Transverse colon (tissue), 4 donors: ENCODE measurements around the gene KRTAP10-10. TPM values are rescaled to one million over a fixed set of nuclear protein-coding genes. Genes with fewer than 3 reads are reported as not detected.

Experiments
- DNase-seq: peaks from one replicate; pipeline ENCODE4 v3.0.0-alpha.2; 2019
- H3K27ac ChIP-seq, 4 donors: fragments of 200-600 bp; sonication (generic); 2 replicates each; pipeline ENCODE4 v1.5.1; 2016 to 2018; ENCODE audit warnings: inconsistent platforms in 4 of 4
- H3K27me3 ChIP-seq: fragments of 200-600 bp; sonication (generic); 2 replicates; pipeline ENCODE4 v1.5.1; 2017; ENCODE audit warnings: inconsistent platforms
- H3K36me3 ChIP-seq, 4 donors: fragments of 200-600 bp; sonication (generic); 2 replicates each; pipeline ENCODE4 v1.5.1; 2017 to 2019; ENCODE audit warnings: inconsistent platforms in 4 of 4
- H3K4me1 ChIP-seq, 4 donors: fragments of 200-600 bp; sonication (generic); 2 replicates each; pipeline ENCODE4 v1.5.1; 2017 to 2020; ENCODE audit warnings: inconsistent platforms in 4 of 4
- H3K4me3 ChIP-seq, 4 donors: fragments of 200-600 bp; sonication (generic); 1 replicate in 1 of 4; 2 replicates in 3 of 4; pipeline versions ENCODE4 v1.5.1 to v1.6.1; 2017 to 2019; ENCODE audit warnings: inconsistent platforms in 4 of 4
- H3K9me3 ChIP-seq, 2 donors: fragments of 200-600 bp; sonication (generic); 2 replicates each; pipeline ENCODE4 v1.5.1; 2017 to 2019; ENCODE audit warnings: inconsistent platforms in 2 of 2
- CTCF ChIP-seq, 5 experiments: fragments of 200-600 bp in 3 of 5; fragments of 450-650 bp in 2 of 5; sonication (generic) in 3 of 5; IDR thresholded peaks; 1 replicate in 2 of 5; 2 replicates in 3 of 5; pipeline ENCODE4 v1.5.1; 2016 to 2017; ENCODE audit warnings: antibody characterized with exemption in 5 of 5, inconsistent platforms in 3 of 5, mild to moderate bottlenecking in 2 of 5, moderate library complexity in 1 of 5
- EP300 ChIP-seq: sonication (generic); formaldehyde crosslinking; IDR thresholded peaks from one replicate; pipeline ENCODE4 v1.6.1; 2017; ENCODE audit warnings: antibody characterized with exemption, low read depth
- POLR2A ChIP-seq: fragments of 450-650 bp; IDR thresholded peaks from one replicate; pipeline ENCODE4 v1.6.1; 2016; ENCODE audit warnings: antibody characterized with exemption, mild to moderate bottlenecking, moderate library complexity
- POLR2AphosphoS5 ChIP-seq, 3 donors: sonication (generic); formaldehyde crosslinking; IDR thresholded peaks; one replicate each; pipeline ENCODE4 v1.6.1; 2016; ENCODE audit warnings: antibody characterized with exemption in 3 of 3
- WGBS, 2 donors: methylation state at CpG; one replicate each; pipeline ENCODE4 v1.1.5; 2018; ENCODE audit warnings: low coverage in 1 of 2; 5-methylcytosine and 5-hydroxymethylcytosine counted together
- in situ Hi-C, 4 donors: fragments of 200-750 bp; cut with MboI; loops; one replicate each; pipeline versions ENCODE4 v1.15.0 to v1.15.1; 2017; ENCODE audit warnings: low sequenced_read_pairs in 3 of 4, low pct_ligation_motif_present in 1 of 4, low pct_unique_long_range_greater_than_20kb in 1 of 4
- intact Hi-C: fragments of 100-400 bp; cut with DNase I; formaldehyde crosslinking; loops from one replicate; pipeline ENCODE4 v1.15.1; 2023; ENCODE audit warnings: low total_unique reads
- total RNA-seq, 4 donors: library from RNA; depleted of rRNA; stranded (reverse); fragments of >200 nt; gene quantifications; one replicate each; pipeline ENCODE4 v1.1.0, GENCODE V29; 2016

The KRTAP10-10 gene
- total RNA-seq, 4 donors from 2014 or later = not detected

DNA sequence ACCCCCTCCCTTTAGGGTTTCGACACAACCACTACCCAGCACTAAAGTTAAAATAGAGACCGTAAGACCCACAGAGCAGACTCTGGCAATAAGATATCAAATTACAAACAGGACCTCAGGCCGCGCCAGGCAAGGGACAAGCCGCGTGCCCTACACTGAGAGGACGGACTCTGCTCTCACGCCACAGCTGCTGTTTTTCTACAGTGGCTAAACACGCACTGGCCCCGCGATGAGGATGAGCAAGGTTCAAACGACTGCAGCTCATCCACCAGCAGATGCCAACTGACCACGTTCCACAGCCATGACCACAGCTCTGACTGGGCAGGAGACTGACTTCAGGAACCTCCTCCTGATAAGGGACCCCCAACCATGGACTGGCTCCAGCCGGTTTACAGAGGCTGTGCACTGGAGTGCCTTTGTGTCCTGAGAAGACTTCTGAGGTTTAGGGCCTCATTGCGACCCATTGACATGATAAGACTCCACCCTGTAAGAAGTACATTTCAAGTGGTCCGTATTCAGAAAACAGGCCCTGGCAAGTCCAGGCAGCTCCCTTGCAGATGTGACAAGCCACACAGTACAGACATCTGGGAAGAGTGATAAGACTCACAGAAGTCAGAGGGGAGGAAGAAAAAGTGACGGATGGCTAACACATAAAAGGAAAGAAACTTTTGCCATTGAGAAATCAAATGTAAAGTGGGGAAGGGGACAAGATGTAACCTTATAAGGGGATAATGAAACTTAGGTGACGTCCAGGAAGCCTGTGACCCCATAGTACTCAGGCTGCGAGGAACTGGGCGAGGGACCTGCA lies 43.4 kb upstream of the KRTAP10-10 start:
- H3K4me3 ChIP-seq = no peak overlapping the region
- H3K36me3 ChIP-seq = no peaks in the 10 kb centered on the region
- peaks cover 0 to 5% of the 10 kb centered on the region in 2 donors for H3K9me3 ChIP-seq
- H3K4me1 ChIP-seq = no peaks in the 10 kb centered on the region
- in situ Hi-C loops = loop anchor here in 2 of 4 donors (25.0 kb wide), 1 partner anchor 93 kb away; the partner anchor contains the start of genes KRTAP10-12 (in 2 of the 2) and KRTAP12-1 (in 2 of the 2)
- no peak for DNase-seq
- TF ChIP-seq POLR2AphosphoS5 (IDR thresholded peaks at IDR 0.05) (no peak), EP300 (no peak), CTCF (IDR thresholded peaks at IDR 0.05) (no peak), POLR2A (no peak)
- peaks cover 52% of the 10 kb centered on the region for H3K27me3 ChIP-seq
- intact Hi-C loops = no loop called here
- no peak overlapping the region for H3K27ac ChIP-seq
- WGBS, 2 donors = 58 to 61% methylated on average over 6 to 20 of the region's 20 CpGs

DNA sequence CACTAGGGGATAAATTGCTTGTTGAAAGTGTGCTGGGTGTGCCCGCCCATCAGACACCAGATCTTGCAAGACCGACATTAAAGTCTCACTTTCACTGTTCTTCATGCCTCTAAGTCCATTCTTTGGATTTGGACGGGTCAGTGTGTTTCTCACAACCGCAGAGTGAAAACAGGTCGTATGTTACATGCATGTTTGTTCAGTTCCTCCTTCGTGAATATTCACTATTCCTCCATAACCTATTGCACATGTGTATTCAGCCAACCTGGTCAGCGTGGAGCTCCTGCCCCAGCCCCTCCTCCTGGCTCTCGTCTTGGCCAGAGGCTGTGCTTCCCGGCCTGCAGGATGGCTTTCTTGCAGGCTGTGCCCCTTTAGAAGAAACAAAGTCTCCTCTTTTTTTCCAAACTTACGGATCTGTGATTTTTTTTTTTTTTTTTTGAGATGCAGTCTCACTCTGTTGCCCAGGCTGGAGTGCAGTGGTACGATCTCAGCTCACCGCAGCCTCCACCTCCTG lies 42.7 kb upstream of the KRTAP10-10 start:
- 64 to 69% methylated on average over 12 of the region's 12 CpGs for WGBS, 2 donors
- in situ Hi-C loops (loop anchor here in 2 of 4 donors (25.0 kb wide), 1 partner anchor 93 kb away; the partner anchor contains the start of genes KRTAP10-12 (in 2 of the 2) and KRTAP12-1 (in 2 of the 2)), intact Hi-C loops (no loop called here)
- Histone ChIP-seq H3K27me3 (peaks cover 49% of the 10 kb centered on the region), H3K36me3 (no peaks in the 10 kb centered on the region), H3K27ac (no peak overlapping the region), H3K4me3 (no peak overlapping the region), H3K4me1 (no peaks in the 10 kb centered on the region), H3K9me3 (peaks cover 0 to 5% of the 10 kb centered on the region in 2 donors)
- no peak for DNase-seq
- TF ChIP-seq EP300 (no peak), POLR2A (no peak), CTCF (IDR thresholded peaks at IDR 0.05) (no peak), POLR2AphosphoS5 (IDR thresholded peaks at IDR 0.05) (no peak)

- Histone ChIP-seq H3K9me3 (peaks cover 0 to 5% of the 10 kb centered on the region in 2 donors), H3K4me3 (no peak overlapping the region), H3K4me1 (no peaks in the 10 kb centered on the region), H3K36me3 (no peaks in the 10 kb centered on the region), H3K27me3 (peaks cover 45% of the 10 kb centered on the region), H3K27ac (no peak overlapping the region)
- intact Hi-C loops (no loop called here), in situ Hi-C loops (loop anchor here in 2 of 4 donors (25.0 kb wide), 1 partner anchor 92 kb away; the partner anchor contains the start of genes KRTAP10-12 (in 2 of the 2) and KRTAP12-1 (in 2 of the 2))
- DNase-seq = no peak
- WGBS, 2 donors = 75% methylated on average over 6 of the region's 6 CpGs; no CpG with 5 or more reads in 1 of the 2 donors
- TF ChIP-seq POLR2A (no peak), CTCF (IDR thresholded peaks at IDR 0.05) (no peak), EP300 (no peak), POLR2AphosphoS5 (IDR thresholded peaks at IDR 0.05) (no peak)
These were observed 41.6 kb upstream of the KRTAP10-10 start for GRCh38 chr21:44595524-44595923.

DNA sequence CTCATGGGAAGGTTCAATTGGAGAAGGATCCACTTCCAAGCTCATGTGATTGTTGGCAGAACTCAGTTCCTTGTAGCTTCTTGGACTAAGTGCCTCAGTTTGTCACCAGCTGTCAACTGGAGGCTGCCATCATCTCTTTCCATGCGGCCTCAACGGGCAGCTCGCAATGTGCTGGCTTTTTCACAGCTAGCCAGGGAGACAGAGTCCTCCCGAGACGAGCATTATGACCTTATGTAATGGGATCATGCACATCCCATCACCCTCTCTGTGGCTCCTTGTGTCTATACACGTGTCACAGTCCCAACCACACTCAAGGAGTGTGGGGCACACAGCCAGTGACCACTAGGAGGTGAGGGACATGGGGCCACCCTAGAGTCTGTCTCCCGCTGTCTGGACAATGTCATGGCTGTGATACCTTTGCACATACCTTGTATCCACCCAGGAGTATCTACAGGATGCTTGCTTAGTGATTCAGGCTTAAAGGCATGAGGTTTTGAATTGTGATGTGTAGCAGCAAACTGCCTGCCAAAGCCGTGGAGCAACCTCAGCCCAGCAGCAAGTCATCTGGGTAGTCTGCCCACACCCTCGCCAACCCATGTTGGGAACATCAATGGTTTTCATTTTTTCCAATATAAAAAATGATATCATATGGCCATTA lies 41.0 kb upstream of the KRTAP10-10 start:
- intact Hi-C loops = no loop called here
- peaks cover 0 to 5% of the 10 kb centered on the region in 2 donors for H3K9me3 ChIP-seq
- H3K4me3 ChIP-seq = no peak overlapping the region
- peaks cover 44% of the 10 kb centered on the region for H3K27me3 ChIP-seq
- in situ Hi-C loops = loop anchor here in 2 of 4 donors (25.0 kb wide), 1 partner anchor 91 kb away; the partner anchor contains the start of genes KRTAP10-12 (in 2 of the 2) and KRTAP12-1 (in 2 of the 2)
- no peak for DNase-seq
- H3K36me3 ChIP-seq = no peaks in the 10 kb centered on the region
- TF ChIP-seq POLR2A (no peak), CTCF (IDR thresholded peaks at IDR 0.05) (no peak), POLR2AphosphoS5 (IDR thresholded peaks at IDR 0.05) (no peak), EP300 (no peak)
- no peak overlapping the region for H3K27ac ChIP-seq
- 73 to 80% methylated on average over 6 to 9 of the region's 9 CpGs for WGBS, 2 donors
- H3K4me1 ChIP-seq = no peaks in the 10 kb centered on the region
